Hematopoietic multipotent progenitor cell treated with erythropoietin and hydrocortisone succinate and interleukin-3 and kit ligand, for 6 days (in vitro differentiated cells): Measurements from ENCODE around the gene TAX1BP3.

Experiments
- DNase-seq: peaks from one replicate; pipeline ENCODE4 v3.0.0-alpha.2; 2015

The TAX1BP3 gene

DNA sequence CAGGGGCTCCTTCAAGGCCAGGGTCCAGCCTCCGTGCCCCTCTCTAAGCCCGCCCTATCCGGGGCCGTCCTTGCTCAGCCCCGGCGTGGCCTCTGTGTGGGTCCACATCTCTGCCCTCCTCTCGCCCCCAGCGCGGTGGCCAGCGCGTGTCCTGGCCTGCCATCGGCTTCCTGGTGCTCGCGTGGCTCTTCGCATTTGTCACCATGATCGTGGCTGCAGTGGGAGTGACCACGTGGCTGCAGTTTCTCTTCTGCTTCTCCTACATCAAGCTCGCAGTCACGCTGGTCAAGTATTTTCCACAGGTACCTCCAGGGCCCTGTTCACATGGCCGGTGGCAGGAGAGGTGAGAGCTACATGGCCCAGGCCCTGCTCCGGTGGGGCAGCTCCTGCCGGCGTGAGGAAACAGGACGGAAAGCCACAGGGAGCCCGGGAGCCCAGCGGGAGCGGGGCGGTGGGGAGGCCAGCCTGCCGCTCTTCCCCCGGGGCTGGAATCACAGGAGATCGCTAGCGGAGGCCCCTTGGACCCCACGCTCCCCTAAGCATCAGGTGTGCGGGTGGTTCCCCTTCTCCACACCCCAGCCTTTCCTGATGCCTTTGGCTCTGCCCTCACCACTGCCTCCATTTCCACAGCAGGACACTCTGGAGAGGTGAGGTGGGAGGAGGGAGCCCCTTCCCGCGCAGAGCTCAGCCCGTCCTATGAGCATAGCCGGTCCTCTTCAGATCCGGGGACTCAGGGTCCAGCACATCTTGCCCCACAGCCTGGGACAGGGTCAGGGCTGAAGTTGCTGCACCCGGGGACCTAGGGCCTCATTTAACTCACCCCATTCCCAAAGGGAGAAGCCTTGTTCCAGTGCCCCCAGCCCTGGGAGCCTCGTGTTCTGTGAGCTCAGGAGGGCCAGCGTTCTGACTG lies 10.2 kb downstream of the TAX1BP3 start:
- no peak for DNase-seq

DNA sequence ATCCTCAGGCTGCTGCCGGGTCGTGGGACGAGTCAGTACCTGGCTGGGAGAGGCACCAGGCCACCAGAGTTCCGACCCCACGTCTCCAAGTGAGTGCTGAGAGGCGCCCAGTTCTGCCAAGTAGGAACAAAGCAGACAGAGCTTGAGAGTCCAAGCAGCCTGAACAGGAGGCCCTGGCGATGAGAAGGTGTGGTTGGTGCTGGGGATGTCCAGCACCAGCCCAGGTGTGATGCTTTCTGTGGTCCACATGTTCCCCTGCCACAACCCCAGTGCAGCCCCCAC lies 10.8 kb downstream of the TAX1BP3 start:
- DNase-seq: no peak

DNA sequence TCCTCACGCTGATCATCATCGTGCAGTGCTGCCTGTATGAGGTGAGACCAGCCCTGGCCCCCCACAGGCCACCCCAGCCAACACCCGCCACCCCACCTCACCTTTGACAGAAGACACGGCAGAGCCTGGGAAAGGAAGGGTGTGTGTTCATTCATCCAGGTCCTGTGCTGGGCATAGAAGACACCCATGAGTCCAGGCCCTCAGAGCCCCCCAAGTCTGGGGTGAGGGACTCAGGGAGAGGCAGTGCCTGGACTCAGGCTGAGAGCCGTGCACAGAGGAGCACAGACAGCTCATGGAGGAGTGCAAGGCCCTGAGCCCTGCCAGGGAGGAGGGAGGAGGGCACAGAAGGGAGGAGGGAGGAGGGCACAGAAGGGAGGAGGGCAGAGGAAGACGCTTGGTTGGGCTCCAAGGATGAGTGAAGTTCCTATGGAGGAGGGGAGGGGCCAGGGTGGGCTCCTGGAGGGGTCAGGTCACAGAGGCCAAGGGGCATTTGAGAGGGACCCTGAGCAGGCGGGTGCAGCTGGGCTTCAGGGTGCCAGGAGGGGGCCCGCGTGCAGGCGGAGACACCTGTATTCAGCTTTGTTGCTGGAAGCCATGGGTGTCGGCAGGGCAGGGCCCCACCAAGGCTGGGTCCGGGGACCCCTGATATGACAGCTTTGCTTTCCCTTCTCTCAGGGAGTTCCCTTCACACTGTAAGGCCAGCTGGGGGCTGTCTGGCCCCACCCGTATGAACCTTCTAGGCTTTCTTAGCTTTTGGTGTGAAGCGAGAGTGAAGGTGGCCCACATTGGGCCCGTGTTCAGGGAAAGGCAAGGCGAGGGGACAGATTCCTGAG lies 11.4 kb downstream of the TAX1BP3 start:
- DNase-seq: no peak

DNA sequence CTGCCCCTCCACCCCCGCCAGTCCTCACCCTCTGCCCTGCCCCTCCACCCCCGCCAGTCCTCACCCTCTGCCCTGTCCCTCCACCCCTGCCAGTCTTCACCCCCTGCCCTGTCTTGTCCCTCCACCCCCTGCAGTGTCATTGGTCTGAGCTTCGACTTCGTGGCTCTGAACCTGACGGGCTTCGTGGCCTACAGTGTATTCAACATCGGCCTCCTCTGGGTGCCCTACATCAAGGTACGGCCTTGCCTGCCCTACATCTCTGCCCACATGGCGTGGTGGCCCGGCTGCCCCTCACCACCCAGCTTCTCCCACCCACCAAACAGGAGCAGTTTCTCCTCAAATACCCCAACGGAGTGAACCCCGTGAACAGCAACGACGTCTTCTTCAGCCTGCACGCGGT lies 12.0 kb downstream of the TAX1BP3 start:
- no peak for DNase-seq

DNA sequence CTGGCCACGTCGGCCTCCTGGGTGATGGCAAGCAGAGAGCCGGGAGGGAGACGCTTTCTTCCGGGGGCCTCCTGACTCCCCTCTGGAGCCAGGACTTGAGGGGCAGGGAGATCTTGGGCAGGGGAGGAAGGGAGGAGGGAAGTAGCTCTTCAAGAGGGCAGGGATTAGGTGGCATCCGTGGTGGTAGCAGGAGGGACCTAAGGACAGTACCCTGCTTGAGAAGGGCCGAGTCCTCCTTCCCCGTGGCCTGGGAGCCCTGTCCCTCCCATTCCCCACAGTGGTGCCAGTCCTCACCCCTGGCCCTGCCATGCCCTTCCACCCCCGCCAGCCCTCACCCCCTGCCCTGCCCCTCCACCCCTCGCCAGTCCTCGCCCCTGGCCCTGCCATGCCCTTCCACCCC lies 12.6 kb downstream of the TAX1BP3 start:
- DNase-seq: no peak

DNA sequence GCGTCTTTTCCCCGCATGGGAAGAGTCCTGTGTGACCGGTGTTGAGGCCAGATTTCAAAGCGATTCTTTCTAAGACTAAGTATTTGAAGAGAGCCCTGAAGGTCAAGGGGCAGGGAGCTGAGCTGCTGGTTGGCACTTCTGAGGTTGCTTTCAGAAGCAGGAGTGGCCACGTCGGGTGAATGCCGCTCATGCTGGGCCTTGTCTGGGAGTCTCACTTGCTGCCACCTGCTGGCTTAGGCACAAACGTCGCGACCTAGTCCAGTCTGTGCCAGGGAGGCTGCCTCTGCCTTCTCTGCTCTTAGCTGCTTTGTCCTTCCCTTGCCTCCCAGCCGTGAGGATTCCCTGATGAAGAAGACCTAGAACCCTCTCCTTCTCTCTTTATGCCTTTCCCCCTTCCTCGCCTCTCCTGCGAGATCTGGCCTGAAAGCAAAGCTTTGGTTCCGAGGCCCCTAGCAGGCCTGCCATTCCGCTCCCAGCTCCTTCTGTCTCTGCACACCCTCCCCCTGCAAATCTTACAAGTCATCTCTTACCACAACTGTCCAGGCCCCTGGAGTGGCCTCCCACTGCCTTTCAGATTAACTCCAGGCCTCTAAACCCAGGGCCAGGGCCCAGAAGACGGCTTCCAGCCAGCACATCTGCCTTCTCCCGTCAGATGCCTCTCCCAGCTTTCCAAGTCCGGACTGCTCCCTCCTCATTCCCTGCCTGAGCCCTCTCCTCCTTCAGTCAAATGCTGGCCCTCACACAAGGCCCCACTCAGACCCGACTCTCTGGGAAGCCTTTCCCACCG lies 20.4 kb downstream of the TAX1BP3 start:
- peak; percentile 82 for DNase-seq

DNA sequence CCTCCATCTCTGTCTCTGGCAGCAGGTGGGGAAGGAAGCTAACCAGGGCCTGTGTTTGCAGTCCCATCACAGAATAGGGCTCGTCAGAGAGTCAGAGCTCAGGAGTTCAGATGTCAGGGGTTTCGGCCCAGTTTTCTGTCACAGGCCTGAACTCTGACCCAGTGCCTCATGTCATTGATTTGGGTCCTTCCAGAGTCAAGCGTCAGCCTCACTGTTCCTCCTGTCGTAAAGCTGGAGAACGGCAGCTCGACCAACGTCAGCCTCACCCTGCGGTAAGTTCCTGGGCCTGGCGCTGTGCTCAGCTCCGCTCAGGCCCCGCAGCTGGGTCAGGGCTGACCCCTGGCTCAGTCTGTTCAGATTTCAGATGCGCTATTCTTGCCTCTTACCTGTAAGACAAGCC lies 21.1 kb downstream of the TAX1BP3 start:
- no peak for DNase-seq

DNA sequence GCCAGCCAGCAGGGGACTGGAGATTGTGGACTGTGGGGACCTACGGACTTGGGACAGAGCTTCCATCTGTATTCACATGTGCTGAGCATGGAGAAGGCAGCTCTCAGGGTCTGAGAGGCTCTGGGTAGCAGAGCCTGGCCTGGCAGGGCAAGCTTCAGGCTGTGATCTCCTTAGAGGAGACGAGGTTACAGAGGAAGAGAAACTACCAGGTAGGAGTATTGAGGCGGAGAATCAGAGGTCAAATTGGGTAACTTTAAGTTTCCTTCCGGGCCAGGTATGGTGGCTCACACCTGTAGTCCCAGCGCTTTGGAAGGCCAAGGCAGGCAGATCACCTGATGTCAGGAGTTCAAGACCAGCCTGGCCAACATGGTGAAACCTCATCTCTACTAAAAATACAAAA lies 23.1 kb downstream of the TAX1BP3 start:
- no peak for DNase-seq

DNA sequence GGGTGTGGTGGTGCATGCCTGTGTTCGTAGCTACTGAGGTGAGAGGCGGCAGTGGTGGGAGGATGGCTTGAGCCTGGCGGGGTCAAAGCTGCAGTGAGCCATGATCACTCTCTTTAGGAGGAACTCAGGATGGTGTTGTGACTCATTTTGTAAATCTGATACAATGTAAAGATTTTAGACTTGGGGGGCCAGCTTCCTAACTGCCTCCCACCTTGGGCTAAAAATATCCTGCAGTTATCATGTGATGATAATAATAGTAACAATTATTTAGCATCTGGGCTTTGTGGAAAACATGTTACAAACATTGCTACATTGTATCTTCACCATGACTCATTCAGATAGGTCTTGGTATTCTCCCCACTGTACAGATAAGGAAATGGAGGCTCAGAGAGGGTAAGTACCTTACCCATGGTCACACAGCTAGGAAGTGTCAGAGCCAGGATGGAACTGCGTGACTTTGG lies 24.5 kb downstream of the TAX1BP3 start:
- no peak for DNase-seq

DNA sequence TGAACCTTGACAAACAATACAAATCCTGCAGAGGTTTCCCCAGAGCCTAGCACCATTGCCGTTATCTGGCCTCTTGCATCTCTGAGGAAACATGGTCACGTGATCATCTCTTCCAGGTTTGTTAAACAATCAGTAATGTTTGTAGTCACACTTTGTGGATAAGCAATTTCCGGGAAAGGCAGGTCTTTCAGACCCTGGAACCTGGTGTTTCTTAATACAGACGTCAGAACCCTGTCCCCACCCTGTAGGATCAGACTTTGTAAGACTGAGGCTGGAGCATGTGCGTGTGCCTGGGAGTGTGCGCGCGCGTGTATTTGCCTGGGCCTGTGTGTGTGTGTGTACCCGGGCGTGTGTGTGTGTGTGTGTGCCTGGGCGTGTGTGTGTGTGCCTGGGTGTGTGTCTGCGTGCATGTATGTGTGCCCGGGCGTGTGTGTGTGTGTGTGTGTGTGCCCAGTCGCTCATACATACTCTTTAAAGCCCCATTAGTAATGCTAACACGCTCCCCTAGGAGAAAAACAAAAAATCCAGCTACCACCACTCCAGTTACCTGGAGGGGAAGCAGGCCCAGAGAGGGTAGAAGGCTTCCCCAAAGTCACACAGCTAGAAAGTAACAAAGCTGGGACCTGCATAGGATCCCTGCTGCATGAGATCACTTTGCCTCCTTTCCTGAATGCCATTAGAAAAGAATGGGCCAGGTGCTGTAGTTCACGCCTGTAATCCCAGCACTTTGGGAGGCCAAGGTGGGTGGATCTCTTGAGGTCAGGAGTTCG lies 26.5 kb downstream of the TAX1BP3 start:
- DNase-seq: peak; percentile 48

DNA sequence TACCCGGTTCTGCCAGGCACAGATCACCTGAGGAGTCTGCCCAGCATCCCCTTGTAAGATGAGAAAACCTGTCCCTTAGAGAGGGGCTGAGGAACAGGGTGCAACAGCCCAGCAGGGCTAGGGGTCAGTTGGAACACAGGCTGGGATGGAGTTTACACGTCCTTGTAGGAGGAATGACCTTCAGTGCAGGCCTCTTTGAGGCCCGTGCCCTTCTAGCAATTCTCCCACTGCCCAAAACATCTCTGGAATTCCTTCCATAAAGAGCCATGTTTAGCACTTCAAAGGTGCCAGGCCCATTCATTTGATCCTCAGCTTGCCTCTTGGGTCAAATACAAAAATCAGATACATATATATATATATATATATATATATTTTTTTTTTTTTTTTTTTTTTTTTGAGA lies 27.4 kb downstream of the TAX1BP3 start:
- DNase-seq: no peak

DNA sequence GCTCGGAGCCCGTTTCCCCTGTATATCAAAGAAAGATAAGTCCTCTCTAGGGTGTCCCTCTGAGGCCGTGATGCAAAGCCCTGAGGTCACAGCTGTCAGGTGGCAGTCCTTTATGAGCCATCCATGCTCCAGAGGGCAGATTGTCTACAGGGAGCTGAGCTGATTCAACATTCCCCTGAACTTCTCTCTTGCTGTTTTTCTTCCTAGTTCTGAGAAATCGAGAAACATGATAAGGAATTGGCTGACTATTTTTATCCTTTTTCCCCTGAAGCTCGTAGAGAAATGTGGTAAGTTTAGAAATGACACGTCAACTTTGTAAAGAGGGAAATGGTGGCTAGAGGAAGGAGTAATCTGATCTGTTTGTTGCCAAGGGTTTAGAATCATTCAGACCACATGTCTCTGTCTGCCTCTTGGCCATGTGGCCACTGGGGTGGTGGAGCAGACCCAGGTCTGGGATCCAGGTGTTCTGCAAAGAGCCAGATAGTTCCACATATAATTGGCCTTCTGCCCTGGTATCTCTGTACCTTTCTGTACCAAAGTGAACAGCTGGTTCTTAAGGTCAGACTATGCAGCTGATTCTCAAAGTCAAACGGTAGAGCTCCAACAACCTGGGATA lies 28.3 kb downstream of the TAX1BP3 start:
- peak; percentile 89 for DNase-seq

DNA sequence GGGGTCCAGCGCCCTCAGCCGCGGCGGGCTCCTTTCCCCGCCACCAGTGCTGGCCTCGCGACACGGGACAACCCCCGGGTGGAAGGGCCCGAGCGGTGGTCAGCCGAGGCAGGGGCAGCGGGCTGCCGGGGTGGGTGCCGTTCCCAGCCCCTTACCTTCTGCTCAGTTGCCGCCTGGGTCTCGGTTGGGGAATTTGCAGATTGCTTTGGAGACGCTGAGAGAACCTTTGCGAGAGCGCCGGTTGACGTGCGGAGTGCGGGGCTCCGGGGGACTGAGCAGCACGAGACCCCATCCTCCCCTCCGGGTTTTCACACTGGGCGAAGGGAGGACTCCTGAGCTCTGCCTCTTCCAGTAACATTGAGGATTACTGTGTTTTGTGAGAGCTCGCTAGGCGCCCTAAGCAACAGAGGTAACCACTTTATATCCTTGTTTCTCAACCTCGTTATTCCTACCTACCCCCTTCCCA lies 31.4 kb downstream of the TAX1BP3 start:
- DNase-seq: peak; percentile 40

DNA sequence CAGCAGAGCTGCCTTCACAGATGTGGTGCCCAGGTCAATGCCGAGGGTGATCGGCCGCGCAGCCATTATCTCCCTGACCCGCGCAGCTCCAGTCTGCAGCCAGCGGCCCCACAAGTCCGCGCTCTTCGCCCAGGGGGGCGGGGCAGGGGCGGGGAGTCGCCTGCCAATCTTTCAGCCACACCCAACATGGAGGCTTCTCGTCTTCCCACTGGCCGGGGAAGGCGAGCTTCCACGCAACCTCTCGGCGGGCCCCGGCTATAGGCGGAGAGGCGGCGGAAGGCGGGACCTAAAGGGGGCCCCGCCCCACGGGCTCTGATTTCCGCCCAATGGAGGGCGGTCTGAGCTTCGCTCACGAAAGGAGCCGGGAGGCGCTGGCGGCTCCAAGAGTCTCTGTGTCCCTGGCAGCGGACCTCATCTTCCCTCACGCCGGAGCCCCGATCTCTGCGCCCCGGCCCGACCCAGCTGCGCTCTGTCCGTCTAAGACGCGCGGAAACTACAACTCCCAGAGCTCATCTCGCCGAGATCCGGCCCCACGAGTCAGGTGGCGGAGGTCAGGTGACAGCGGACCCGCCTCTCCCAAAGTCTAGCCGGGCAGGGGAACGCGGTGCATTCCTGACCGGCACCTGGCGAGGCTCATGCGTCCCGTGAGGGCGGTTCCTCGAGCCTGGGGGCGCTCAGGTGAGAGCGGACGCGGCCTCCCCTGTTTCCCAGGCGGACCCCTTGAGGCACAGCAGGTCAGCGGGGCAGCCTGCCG lies 32.0 kb downstream of the TAX1BP3 start, which contains the start of the genes CTNS and SHPK:
TSS of gene CTNS (plus strand) at position 607 of the 754 bp plus-strand sequence. CDS start 3,447 bp downstream, outside the sequence.
TSS of gene SHPK (minus strand) at position 97 of the 754 bp plus-strand sequence. CDS start at position 66, 31 bp downstream.
- peak; percentile 99 for DNase-seq

DNA sequence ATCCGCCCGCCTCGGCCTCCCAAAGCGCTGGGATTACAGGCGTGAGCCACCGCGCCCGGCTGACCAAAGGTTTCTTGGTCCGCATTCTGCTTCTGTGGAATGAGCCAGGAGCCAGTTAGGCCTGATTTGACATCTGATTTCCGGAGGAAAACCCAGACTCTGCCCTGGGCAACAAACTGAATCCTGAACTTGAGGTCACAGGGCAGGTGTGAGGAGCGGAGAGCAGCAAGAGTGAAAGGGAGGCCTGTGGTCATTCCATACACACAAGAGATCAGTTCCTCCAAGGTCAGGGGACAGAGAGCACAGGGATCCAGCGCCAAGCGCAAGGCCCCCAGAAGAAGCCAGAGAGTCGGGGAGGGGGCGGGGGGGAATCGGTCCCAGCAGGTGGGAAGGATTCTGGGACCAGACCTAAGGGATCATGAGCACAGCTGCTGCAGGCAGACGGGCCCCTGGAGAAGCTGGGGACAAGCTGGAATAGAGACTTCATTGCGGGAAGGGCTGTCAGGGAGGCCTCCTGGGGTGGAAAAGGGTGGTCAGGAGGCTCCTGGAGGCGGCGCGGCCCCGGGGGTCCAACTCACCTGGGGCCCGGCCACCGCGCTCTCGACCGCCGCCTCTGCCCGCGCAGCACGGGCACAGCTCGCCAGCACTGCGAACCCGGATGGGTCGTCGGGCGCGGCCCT lies 32.8 kb downstream of the TAX1BP3 start:
- no peak for DNase-seq

DNA sequence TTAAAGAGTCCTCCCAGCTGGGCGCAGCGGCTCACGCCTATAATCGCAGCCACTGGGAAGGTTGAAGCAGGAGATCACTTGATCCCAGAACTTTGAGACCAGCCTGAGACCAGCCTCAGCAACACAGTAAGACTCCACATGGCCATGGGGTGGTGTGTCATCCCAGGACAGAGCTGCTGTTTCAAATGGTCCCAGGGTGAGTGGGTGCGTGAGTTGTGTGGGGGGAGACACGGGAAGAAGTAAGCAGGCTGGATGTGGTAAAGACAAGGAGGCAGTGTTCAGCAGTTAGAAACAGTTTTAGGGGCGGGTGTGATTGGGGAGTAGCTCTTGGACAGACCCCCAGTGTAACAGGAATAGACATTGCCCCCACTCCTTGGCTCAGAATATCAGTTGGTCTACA lies 36.1 kb downstream of the TAX1BP3 start:
- no peak for DNase-seq

DNA sequence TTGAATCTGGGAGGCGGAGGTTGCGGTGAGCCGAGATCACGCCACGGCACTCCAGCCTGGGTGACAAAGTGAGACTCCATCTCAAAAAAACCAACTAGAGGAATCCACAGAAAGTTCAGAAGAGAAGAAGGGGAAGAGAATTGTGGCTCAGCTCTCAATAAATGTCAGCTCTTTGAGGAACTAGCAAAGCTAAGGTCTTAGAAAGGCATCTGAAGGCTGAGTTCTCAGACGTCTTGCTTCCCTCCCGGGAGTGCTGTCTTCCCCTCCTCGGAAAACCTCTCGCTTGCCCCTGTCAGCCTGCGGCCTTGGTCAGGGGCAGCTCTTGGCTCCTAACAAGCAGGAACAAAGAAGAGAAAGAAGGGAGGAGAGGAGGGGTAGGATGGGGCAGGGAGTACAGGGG lies 37.6 kb downstream of the TAX1BP3 start:
- no peak for DNase-seq

DNA sequence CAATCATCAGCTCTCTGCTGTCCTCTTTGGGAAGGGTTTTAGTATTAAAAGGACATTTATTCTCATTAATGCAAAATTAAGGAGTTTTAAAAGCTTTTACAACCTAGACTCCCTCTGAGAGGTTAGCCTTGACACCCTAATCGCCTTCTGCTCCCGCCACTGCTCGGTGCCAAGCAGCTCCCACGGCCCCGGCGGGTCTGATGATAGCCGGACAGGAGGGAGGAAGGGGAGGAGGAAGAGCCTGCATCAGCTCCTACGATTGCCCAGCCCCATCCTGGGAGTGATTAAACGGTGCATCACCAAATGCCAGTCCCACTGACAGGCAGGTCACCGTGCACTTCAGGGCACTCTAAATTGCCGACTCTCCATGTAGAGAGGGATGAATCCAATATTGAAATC lies 40.6 kb downstream of the TAX1BP3 start:
- DNase-seq: no peak

DNA sequence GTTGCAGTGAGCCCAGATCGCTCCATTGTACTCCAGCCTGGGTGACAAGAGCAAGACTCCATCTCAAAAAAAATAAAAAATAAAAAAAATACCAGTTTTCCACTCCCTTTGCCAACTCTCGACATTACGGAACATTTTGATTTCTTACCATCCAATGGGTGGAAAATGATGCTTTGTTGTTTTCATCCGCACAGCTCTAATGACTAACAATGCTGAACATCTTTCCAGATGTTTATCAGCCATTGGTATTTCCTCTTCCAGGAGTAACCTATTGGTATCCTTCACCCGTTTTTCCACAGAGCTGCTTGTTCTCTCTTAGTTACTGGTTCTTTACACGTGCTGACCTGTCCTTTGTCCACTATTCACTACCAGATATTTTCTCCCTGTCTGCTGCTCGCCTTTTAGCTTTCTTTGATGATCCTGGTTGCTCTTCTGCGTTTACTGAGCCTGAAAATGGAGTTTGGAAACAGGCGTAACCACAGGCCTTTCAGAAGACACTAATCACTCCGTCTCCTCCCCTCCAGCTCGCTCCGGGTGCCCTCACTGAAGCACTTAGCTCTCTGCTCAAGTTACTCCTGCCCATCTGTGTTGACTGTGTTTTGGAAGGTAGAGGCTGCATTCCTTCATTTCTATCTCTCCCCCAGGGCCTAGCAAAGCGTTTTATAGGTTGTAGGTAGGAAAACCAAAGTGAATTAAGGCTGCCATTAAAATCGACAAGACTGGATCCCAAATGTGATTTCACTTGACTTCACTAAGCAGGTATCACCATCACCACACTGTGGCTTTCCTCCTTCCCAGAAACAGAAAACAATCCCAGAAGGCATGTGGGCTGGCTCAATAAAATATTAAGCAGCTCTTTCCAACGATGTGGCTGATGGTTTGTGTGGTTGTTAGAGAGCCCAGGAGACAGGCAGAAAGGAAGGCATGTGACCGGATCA lies 41.3 kb downstream of the TAX1BP3 start:
- no peak for DNase-seq
